HUES48 (cell line): ENCODE results near the gene IL10RB.
A peak's percentile ranks its signal among the peaks of the same experiment; 100 is the strongest.

ENCODE experiments used
- H3K27ac ChIP-seq: one replicate; pipeline ENCODE4 v1.7.0; 2013; ENCODE audit warnings: low read depth, low read length, inconsistent platforms
- H3K27me3 ChIP-seq: 2 replicates; pipeline ENCODE4 v1.6.1; 2013; ENCODE audit warnings: mild to moderate bottlenecking, low read length; ENCODE audit not compliant: control insufficient read depth, insufficient read depth
- H3K36me3 ChIP-seq: 2 replicates; pipeline ENCODE4 v1.6.1; 2013; ENCODE audit warnings: low read length; ENCODE audit not compliant: control insufficient read depth, insufficient read depth
- H3K4me1 ChIP-seq: 2 replicates; pipeline ENCODE4 v1.6.1; 2013; ENCODE audit warnings: mild to moderate bottlenecking, low read length; ENCODE audit not compliant: control insufficient read depth, insufficient read depth
- H3K4me3 ChIP-seq: 2 replicates; pipeline ENCODE4 v1.5.1; 2013; ENCODE audit warnings: mild to moderate bottlenecking, low read depth, low read length
- H3K9ac ChIP-seq: 2 replicates; pipeline ENCODE4 v1.6.1; 2013; ENCODE audit warnings: mild to moderate bottlenecking, low read depth, low read length, moderate library complexity
- H3K9me3 ChIP-seq: 2 replicates; pipeline ENCODE4 v1.6.1; 2013; ENCODE audit warnings: low read length; ENCODE audit not compliant: control insufficient read depth, insufficient read depth

IL10RB gene

DNA sequence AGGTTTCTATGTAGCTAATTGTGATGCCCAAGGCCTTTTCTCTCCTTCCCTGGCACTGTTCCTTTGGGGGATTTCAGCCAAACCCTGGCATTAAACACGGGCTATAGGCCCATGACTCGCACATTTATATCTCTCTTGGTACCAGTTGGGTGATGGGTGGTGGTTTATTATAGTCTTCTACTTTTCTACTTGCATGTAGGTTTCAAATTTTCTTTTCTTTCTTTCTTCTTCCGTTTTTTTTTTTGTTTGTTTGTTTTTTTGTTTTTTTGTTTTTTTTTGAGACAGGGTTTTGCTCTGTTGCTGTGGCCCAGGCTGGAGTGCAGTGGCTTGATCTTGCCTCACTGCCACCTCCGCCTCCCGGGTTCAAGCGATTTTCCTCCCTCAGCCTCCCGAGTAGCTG, 1.1 kb downstream of the IL10RB start:
- H3K4me3 ChIP-seq, result peak overlapping the region; percentile 68; the same call in 1 of the 2 replicates
- no peaks in the 10 kb centered on the region for H3K9me3 ChIP-seq
- no peak overlapping the region for H3K27ac ChIP-seq
- no peak overlapping the region for H3K9ac ChIP-seq
- H3K36me3 ChIP-seq, result no peaks in the 10 kb centered on the region
- peaks cover 5% of the 10 kb centered on the region; the same call in 1 of the 2 replicates for H3K4me1 ChIP-seq
- peaks cover 11% of the 10 kb centered on the region for H3K27me3 ChIP-seq

DNA sequence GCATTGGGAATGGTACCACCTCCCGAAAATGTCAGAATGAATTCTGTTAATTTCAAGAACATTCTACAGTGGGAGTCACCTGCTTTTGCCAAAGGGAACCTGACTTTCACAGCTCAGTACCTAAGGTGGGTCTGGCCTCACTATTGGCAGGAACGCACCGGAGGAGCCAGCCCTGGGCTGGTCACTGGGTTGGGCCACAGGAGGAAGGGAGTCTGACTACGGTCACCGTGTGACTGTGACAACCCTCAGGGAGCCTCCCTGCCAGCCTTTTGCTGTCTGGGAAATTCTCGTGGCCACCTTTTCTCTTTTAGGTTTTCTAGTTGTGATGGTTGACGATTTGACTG, 2.2 kb downstream of the IL10RB start:
- Histone ChIP-seq H3K27me3 (peaks cover 11% of the 10 kb centered on the region), H3K9ac (no peak overlapping the region), H3K4me1 (peaks cover 5% of the 10 kb centered on the region; the same call in 1 of the 2 replicates), H3K9me3 (no peaks in the 10 kb centered on the region), H3K36me3 (no peaks in the 10 kb centered on the region), H3K4me3 (no peak overlapping the region), H3K27ac (no peak overlapping the region)

DNA sequence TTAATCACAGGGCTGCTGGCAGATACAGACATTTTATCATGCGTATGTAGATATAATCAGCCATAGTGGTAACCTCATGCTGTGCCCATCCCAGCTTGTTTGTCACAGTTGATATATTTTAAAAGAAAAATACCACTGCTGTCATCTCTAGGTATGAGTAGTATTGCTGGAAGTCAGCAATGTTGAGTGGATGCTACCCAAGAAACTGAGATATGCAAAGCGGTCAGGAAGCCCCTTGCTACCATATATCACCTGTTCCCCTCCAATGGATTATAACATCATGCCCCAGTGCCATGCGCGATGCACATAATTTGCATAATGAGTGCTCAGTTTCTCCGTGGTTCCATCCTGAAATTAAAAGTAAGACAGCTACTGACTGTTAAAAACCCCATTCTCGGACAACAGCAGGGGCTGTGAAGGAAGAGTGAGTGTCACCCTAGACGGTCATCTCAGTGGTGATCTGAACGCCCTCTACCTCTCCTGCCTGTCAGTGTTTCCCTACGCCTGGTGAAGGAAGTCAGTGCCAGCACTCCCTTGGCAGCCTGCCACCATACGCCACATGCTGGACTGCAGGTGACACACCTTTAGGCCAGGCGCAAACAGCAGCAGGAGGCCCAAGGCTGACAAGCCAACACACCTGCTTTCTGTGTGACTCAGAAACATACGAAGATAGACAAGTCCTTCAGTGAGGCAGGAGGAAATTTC, 2.7 kb downstream of the IL10RB start:
- Histone ChIP-seq H3K36me3 (no peaks in the 10 kb centered on the region), H3K27me3 (peaks cover 11% of the 10 kb centered on the region), H3K9ac (no peak overlapping the region), H3K4me3 (no peak overlapping the region), H3K9me3 (no peaks in the 10 kb centered on the region), H3K4me1 (peaks cover 5% of the 10 kb centered on the region; the same call in 1 of the 2 replicates), H3K27ac (no peak overlapping the region)

DNA sequence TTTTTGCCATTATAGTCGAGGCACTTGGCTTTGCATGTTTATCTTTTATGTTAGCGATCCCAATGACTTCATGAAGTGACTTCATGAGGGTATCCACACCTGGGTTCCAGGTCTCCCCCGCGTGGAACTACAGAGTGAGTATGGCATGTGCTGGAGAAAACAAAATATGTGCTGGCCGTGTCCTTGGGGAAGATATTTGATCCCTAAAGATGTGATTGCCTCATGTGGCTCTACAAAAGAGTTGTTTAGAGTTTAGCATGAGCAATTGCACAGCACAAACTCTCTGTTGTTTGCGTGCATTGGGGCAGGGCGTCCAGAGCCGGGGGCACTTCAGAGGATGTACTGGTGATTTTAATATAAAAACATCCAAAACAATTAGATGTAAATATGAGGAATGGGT, 4.8 kb downstream of the IL10RB start:
- H3K36me3 ChIP-seq, result no peaks in the 10 kb centered on the region
- no peaks in the 10 kb centered on the region for H3K27me3 ChIP-seq
- H3K27ac ChIP-seq, result no peak overlapping the region
- no peak overlapping the region for H3K9ac ChIP-seq
- H3K4me3 ChIP-seq, result no peak overlapping the region
- peaks cover 5% of the 10 kb centered on the region; the same call in 1 of the 2 replicates for H3K4me1 ChIP-seq
- H3K9me3 ChIP-seq, result no peaks in the 10 kb centered on the region

DNA sequence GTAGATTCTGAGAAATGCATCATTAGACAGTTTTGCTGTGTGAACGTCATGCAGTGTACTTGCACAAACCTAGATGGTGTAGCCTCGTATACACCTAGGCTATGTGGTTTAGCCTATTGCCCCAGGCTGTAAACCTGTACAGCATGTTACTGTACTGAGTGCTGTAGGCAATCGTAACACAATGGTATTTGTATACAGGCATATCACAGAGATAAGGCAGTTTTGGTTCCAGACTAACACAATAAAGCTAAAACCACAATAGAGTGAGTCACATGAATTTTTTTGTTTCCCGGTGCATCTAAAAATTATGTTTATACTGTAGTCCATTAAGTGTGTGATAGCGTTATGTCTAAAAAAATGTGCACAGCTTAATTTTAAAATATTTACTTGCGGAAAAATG, 6.9 kb downstream of the IL10RB start:
- no peak overlapping the region for H3K4me3 ChIP-seq
- H3K27ac ChIP-seq, result no peak overlapping the region
- no peaks in the 10 kb centered on the region for H3K36me3 ChIP-seq
- no peaks in the 10 kb centered on the region for H3K9me3 ChIP-seq
- H3K9ac ChIP-seq, result no peak overlapping the region
- no peaks in the 10 kb centered on the region for H3K27me3 ChIP-seq
- H3K4me1 ChIP-seq, result no peaks in the 10 kb centered on the region

DNA sequence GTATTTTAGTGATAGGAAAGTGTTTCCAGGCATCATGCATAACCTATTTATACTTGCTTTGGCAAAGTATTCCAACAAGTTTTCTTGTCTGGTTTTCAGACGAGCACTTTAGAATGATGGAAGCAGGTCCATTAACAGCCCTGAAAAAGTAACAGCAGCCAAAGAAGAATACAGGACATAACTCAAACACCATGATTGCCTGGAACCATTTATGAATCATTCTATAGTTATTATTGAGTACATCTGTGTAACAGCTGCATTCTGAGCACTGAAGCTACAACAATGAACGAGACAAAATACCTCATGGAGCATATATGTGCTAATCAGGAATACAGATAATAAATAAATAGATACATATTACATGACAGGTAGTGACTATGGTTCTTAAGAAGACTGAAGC, 12.6 kb downstream of the IL10RB start:
- Histone ChIP-seq H3K4me3 (no peak overlapping the region), H3K4me1 (no peaks in the 10 kb centered on the region), H3K9ac (no peak overlapping the region), H3K27me3 (no peaks in the 10 kb centered on the region), H3K36me3 (no peaks in the 10 kb centered on the region), H3K27ac (no peak overlapping the region), H3K9me3 (no peaks in the 10 kb centered on the region)

DNA sequence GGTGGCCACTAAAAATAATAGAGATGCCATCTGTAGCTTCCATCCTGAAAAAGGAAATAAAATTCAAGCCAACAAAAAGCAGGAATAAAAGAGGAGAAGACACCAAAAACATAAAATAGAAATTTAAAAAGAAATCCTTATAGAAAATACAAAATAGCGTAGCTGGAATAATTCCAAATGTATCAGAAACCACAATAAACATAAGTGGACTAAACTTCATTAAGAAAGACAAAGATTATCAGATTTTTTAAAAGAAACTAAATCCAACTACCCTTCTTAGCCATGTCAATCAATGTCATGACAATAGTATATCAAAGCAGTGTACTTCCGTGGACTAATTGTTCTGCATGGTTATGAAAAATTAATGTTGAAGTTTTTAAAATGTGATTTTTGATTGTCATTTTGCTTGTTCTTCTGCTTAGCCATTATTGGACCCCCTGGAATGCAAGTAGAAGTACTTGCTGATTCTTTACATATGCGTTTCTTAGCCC, 13.2 kb downstream of the IL10RB start:
- Histone ChIP-seq H3K27ac (no peak overlapping the region), H3K9ac (no peak overlapping the region), H3K4me3 (no peak overlapping the region), H3K27me3 (no peaks in the 10 kb centered on the region), H3K36me3 (no peaks in the 10 kb centered on the region), H3K4me1 (no peaks in the 10 kb centered on the region), H3K9me3 (no peaks in the 10 kb centered on the region)

DNA sequence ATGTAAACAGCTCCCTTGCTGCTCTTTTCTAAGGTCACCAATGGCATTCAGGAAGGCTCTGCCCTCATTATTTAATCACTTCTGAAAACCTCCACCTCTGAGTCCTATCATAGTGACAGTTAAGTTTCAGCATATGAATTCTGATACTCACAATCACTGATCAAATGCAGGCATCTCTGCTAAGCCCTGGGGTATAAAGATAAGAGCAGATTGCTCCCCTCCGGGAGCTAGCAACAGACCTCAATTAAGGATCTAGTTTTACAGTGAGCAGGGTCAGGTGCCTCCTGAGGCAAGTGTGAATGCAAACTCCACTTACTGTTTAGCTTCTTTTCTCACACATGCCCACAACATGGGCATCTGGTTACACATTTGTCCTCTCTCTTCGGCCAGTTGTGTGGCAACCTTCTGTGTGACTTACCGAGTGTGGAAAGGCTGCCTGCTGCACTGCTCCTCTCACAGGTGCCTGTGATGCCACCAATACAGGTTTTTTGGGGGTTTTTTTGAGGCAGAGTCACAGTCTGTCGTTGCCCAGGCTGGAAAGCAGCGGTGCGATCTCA, 15.0 kb downstream of the IL10RB start:
- H3K9me3 ChIP-seq, result no peaks in the 10 kb centered on the region
- H3K27ac ChIP-seq, result no peak overlapping the region
- H3K9ac ChIP-seq, result no peak overlapping the region
- no peak overlapping the region for H3K4me3 ChIP-seq
- no peaks in the 10 kb centered on the region for H3K27me3 ChIP-seq
- no peaks in the 10 kb centered on the region for H3K36me3 ChIP-seq
- no peaks in the 10 kb centered on the region for H3K4me1 ChIP-seq

DNA sequence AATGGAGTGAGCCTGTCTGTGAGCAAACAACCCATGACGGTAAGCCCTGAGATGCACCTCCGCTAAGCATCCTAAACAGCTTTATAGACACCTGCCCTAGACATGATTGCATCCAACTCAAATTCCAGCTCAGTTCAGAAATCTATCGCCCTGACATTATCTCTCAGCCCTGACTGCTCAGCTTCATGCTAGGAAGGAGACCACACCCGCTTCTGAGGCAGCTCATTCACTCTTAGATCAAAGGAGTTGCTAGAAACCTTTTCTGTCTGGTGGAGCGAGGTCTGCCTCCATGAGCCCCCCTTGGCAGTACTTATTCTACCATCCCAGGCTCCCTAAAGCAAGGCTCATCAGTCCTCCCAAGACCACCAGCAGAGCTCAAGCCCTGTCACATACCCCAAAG, 17.0 kb downstream of the IL10RB start:
- Histone ChIP-seq H3K27ac (no peak overlapping the region), H3K9ac (no peak overlapping the region), H3K27me3 (no peaks in the 10 kb centered on the region), H3K36me3 (no peaks in the 10 kb centered on the region), H3K9me3 (no peaks in the 10 kb centered on the region), H3K4me1 (no peaks in the 10 kb centered on the region), H3K4me3 (no peak overlapping the region)

DNA sequence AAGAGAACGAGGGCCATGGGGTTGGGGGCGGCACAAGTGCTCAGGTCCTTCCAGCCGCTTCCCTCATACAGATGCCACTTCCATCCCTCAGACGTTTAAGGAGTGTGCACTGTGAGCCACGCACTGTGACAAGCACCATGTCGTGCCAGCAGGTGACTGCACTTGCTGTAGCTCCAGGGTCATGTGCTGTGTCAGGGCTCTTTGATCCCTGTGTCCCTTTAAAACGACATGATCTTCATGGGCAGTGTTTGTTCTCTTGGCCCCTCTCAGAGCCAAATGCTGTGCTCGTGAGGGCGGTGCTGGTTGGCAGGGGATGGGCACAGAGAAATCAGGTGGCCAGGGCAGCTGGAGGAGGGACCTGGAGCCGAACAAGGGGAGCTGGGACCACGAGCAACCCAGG, 19.9 kb downstream of the IL10RB start:
- Histone ChIP-seq H3K9ac (no peak overlapping the region), H3K4me1 (no peaks in the 10 kb centered on the region), H3K9me3 (no peaks in the 10 kb centered on the region), H3K4me3 (no peak overlapping the region), H3K36me3 (no peaks in the 10 kb centered on the region), H3K27ac (no peak overlapping the region), H3K27me3 (no peaks in the 10 kb centered on the region)

DNA sequence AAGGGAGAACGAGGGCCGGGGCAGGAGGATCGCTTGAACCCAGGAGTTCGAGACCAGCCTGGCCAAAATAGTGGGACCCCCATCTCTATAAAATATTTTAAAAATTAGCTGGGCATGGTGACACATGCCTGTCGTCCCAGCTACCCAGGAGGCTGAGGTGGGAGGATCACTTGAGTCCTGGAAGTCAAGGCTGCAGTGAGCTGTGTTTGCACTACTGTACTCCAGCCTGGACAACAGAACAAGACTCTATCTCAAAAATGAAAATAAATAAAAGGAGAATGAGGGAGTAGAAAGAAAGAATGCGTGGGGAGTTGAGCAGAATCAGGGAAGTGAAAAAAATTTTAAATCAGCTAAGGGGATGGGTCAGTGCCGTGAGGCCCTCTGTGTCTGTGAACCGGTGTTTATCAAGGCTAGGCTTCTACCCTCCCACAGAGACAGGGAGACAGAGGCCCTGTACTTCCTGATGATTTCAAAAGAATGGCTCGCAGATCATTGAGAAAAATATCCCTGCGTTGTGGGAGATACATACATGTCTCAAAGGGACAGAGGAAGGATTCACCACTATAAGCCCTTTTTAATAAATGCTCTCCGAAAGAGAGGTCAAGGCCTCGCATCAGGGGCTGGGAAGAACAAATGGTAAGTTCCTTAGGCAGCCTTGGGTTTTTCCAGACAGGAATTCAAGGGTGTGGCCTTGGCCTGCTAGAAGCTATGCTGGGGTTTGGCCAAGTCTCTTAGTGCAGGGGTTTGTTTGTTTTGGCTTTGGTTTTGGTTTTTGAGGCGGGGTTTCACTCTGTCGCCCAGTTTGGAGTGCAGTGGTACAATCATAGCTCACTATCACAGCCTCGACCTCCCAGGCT, 20.7 kb downstream of the IL10RB start:
- no peaks in the 10 kb centered on the region for H3K4me1 ChIP-seq
- no peak overlapping the region for H3K4me3 ChIP-seq
- H3K27ac ChIP-seq, result no peak overlapping the region
- no peaks in the 10 kb centered on the region for H3K9me3 ChIP-seq
- H3K36me3 ChIP-seq, result no peaks in the 10 kb centered on the region
- no peaks in the 10 kb centered on the region for H3K27me3 ChIP-seq
- no peak overlapping the region for H3K9ac ChIP-seq
